Measurements from ENCODE around the gene OR10A5.
"Not testable (repeated sequence)": the region's sequence is repeated elsewhere in the genome, so short reads cannot be mapped to it uniquely, and the experiment has no call there.

OR10A5 gene

GRCh38 chr11:6876914-6877313 lies 31.4 kb downstream of the OR10A5 start:
- no peak for DNase-seq

GRCh38 chr11:6882751-6883150 lies 37.3 kb downstream of the OR10A5 start:
- DNase-seq, result no peak

GRCh38 chr11:6887711-6888110 lies 42.2 kb downstream of the OR10A5 start:
- DNase-seq, result not testable (repeated sequence)

GRCh38 chr11:6888830-6889229 lies 43.3 kb downstream of the OR10A5 start:
- no peak for DNase-seq

- no peak for DNase-seq
These were observed 44.4 kb downstream of the OR10A5 start for GRCh38 chr11:6889835-6890234.

GRCh38 chr11:6892400-6892799 lies 46.9 kb downstream of the OR10A5 start, which contains the start of gene OR2D2:
OR2D2 (minus strand) TSS chr11:6892500; CDS start chr11:6892500, 0 bp downstream.
- DNase-seq, result no peak

- no peak for DNase-seq
These were observed 48.6 kb downstream of the OR10A5 start for GRCh38 chr11:6894097-6894496.

GRCh38 chr11:6895010-6895409 lies 49.5 kb downstream of the OR10A5 start:
- no peak for DNase-seq

Data from CD4-positive, alpha-beta T cell treated with Interleukin-4 for 1 hour (primary cell).